Measurements from ENCODE around the gene CSPG5.
A peak's percentile ranks its signal among the peaks of the same experiment; 100 is the strongest.

The CSPG5 gene

GRCh38 chr3:47515864-47516319, 62.8 kb downstream of the CSPG5 start:
- no peak overlapping the region for H3K4me3 ChIP-seq (replicated peaks in 1 of 2; ENCODE audit: low read depth in 2 of 2, low read length in 2 of 2)
- TF ChIP-seq CTCF (IDR thresholded peaks at IDR 0.05; ENCODE audit: low read depth, low read length), result no peak
- DNase-seq (ENCODE audit: low read depth in 2 of 2), result no peak

GRCh38 chr3:47515100-47515499, 63.6 kb downstream of the CSPG5 start:
- no peak for DNase-seq (ENCODE audit: low read depth in 2 of 2)
- TF ChIP-seq CTCF (IDR thresholded peaks at IDR 0.05; ENCODE audit: low read depth, low read length), result no peak

GRCh38 chr3:47513125-47513929, 65.3 kb downstream of the CSPG5 start, which contains the start of gene ELP6:
TSS of gene ELP6 (minus strand) at chr3:47513712. CDS start at chr3:47513590, 122 bp downstream.
- TF ChIP-seq CTCF (IDR thresholded peaks at IDR 0.05; ENCODE audit: low read depth, low read length), result peak; percentile 56
- H3K4me3 ChIP-seq (replicated peaks in 1 of 2; ENCODE audit: low read depth in 2 of 2, low read length in 2 of 2), result peak within 1 kb of the TSS; percentile 64 to 79
- DNase-seq (ENCODE audit: low read depth in 2 of 2), result peak; percentile 97 to 98

More at GRCh38 chr3:47515100-47515499, 63.6 kb downstream of the CSPG5 start:
- no peak overlapping the region for H3K4me3 ChIP-seq (replicated peaks in 1 of 2; ENCODE audit: low read depth in 2 of 2, low read length in 2 of 2)

DNA sequence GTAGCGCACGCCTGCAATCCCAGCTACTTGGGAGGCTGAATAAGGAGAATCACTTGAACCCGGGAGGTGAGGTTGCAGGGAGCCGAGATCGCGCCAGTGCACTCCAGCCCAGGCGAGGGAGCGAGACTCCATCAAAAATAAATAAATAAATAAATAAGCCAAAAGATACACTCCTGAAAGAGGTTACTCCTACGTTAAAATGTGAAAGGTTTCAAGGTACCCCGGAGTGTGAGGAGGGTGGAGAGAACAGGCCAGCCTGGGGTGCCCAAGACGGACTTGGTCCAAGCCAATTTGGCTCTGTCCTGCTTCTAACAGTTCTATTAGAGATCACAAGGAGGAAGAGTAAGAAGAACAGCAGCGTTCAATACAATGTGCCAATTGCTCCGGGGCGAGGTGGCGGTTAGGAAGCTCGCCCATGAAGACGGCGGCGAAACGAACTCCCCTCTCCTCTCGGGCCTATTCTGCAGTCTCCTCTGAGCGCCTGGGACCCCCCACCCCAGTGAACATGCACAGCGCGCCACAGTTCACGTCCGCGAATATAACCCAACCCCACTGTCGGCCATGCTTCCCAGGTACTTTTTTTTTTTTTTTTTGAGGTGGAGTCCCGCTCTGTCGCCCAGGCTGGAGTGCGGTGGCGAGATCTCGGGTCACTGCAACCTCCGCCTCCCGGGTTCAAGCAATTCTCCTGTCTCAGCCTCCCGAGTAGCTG, 66.1 kb downstream of the CSPG5 start:
- peak; percentile 24 to 29 for DNase-seq (ENCODE audit: low read depth in 2 of 2)
- TF ChIP-seq CTCF (IDR thresholded peaks at IDR 0.05; ENCODE audit: low read depth, low read length), result no peak
- peak overlapping the region; percentile 64 to 79 for H3K4me3 ChIP-seq (replicated peaks in 1 of 2; ENCODE audit: low read depth in 2 of 2, low read length in 2 of 2)
